HepG2 (cell line): ENCODE results near the gene CSNK1G1. TPM values are rescaled to one million over a fixed set of nuclear protein-coding genes. Genes with fewer than 3 reads are reported as not detected.

Source experiments
- ADNP ChIP-seq: sonication (generic); formaldehyde crosslinking; IDR thresholded peaks from 2 replicates; pipeline ENCODE4 v1.4.0; 2020; ENCODE audit warnings: missing genetic modification reagents
- ATAD3A ChIP-seq: sonication (generic); formaldehyde crosslinking; IDR thresholded peaks from 2 replicates; pipeline ENCODE4 v1.4.0; 2020; ENCODE audit warnings: missing genetic modification reagents
- CREB1 ChIP-seq, 2 experiments: fragments of 450-650 bp in 1 of 2; IDR thresholded peaks; 2 replicates each; pipeline ENCODE4 v1.6.1; 2016 to 2017; ENCODE audit warnings: control low read depth in 1 of 2, mild to moderate bottlenecking in 1 of 2, missing compliant biosample characterization in 1 of 2, missing genetic modification characterization in 1 of 2
- EP300 ChIP-seq, 3 experiments: sonication (generic) in 1 of 3; formaldehyde crosslinking in 1 of 3; IDR thresholded peaks; 2 replicates each; pipeline versions ENCODE4 v1.5.1 to v1.6.1; 2011 to 2020; ENCODE audit warnings: low read depth in 2 of 3, low read length in 2 of 3, borderline replicate concordance in 1 of 3, improper control_type of control experiment in 1 of 3, mild to moderate bottlenecking in 1 of 3, missing genetic modification reagents in 1 of 3, moderate library complexity in 1 of 3
- IKZF4 ChIP-seq: sonication (generic); formaldehyde crosslinking; IDR thresholded peaks from 2 replicates; pipeline ENCODE4 v1.5.1; 2020; ENCODE audit warnings: borderline replicate concordance, mild to moderate bottlenecking, low read depth, missing genetic modification reagents; ENCODE audit errors: not compliant biosample characterization
- IKZF5 ChIP-seq: IDR thresholded peaks from 2 replicates; pipeline ENCODE4 v1.6.1; 2018; ENCODE audit warnings: missing genetic modification reagents, mild to moderate bottlenecking, missing compliant biosample characterization
- MAFF ChIP-seq: IDR thresholded peaks from 2 replicates; pipeline ENCODE4 v1.6.1; 2011; ENCODE audit warnings: low read depth, low read length, improper control_type of control experiment
- MAX ChIP-seq: IDR thresholded peaks from 2 replicates; pipeline ENCODE4 v1.6.1; 2012; ENCODE audit warnings: inconsistent platforms
- MTA1 ChIP-seq: sonication (generic); formaldehyde crosslinking; IDR thresholded peaks from 2 replicates; pipeline ENCODE4 v1.4.0; 2020; ENCODE audit warnings: missing genetic modification reagents, mild to moderate bottlenecking, borderline replicate concordance
- NR1H2 ChIP-seq: sonication (generic); formaldehyde crosslinking; IDR thresholded peaks from 2 replicates; pipeline ENCODE4 v1.8.1; 2022; ENCODE audit warnings: low read depth, missing genetic modification reagents, borderline replicate concordance
- PCBP2 ChIP-seq: fragments of 200-400 bp; formaldehyde crosslinking; optimal IDR thresholded peaks from 2 replicates; pipeline ENCODE3; 2018; ENCODE audit warnings: low read length, low read depth; ENCODE audit not compliant: poor library complexity, severe bottlenecking
- RFX3 ChIP-seq: IDR thresholded peaks from 2 replicates; pipeline ENCODE4 v1.6.1; 2016; ENCODE audit warnings: missing biosample characterization, missing genetic modification reagents
- RORA ChIP-seq: sonication (generic); formaldehyde crosslinking; IDR thresholded peaks from 2 replicates; pipeline ENCODE4 v1.5.0; 2020; ENCODE audit warnings: mild to moderate bottlenecking, missing genetic modification reagents, moderate library complexity
- ZBTB20 ChIP-seq: sonication (generic); formaldehyde crosslinking; IDR thresholded peaks from 2 replicates; pipeline ENCODE4 v1.8.1; 2023; ENCODE audit warnings: missing genetic modification reagents, low read depth, mild to moderate bottlenecking, borderline replicate concordance
- ZNF17 ChIP-seq: sonication (generic); formaldehyde crosslinking; IDR thresholded peaks from 2 replicates; pipeline ENCODE4 v1.5.0; 2020; ENCODE audit warnings: mild to moderate bottlenecking, missing genetic modification reagents
- ZNF264 ChIP-seq: sonication (generic); formaldehyde crosslinking; IDR thresholded peaks from 2 replicates; pipeline ENCODE4 v1.4.0; 2020; ENCODE audit warnings: missing genetic modification reagents
- ZNF333 ChIP-seq: sonication (generic); formaldehyde crosslinking; IDR thresholded peaks from 2 replicates; pipeline ENCODE4 v1.4.0; 2020; ENCODE audit warnings: mild to moderate bottlenecking, missing genetic modification reagents, borderline replicate concordance
- ZNF512B ChIP-seq: sonication (generic); formaldehyde crosslinking; IDR thresholded peaks from 2 replicates; pipeline ENCODE4 v1.5.1; 2020; ENCODE audit warnings: missing genetic modification reagents, mild to moderate bottlenecking, borderline replicate concordance
- ZNF607 ChIP-seq: sonication (generic); formaldehyde crosslinking; IDR thresholded peaks from 2 replicates; pipeline ENCODE4 v1.5.1; 2020; ENCODE audit warnings: missing genetic modification reagents, mild to moderate bottlenecking, borderline replicate concordance
- ZNF781 ChIP-seq: sonication (generic); formaldehyde crosslinking; IDR thresholded peaks from 2 replicates; pipeline ENCODE4 v1.5.1; 2020; ENCODE audit warnings: borderline replicate concordance, mild to moderate bottlenecking, missing genetic modification reagents; ENCODE audit errors: not compliant biosample characterization
- ZSCAN30 ChIP-seq: sonication (generic); formaldehyde crosslinking; IDR thresholded peaks from 2 replicates; pipeline ENCODE4 v1.5.0; 2020; ENCODE audit warnings: mild to moderate bottlenecking, missing genetic modification reagents
- polyA plus RNA-seq, 8 experiments: library from polyadenylated mRNA; depleted of rRNA in 3 of 8; stranded (reverse) in 7 of 8; unstranded in 1 of 8; fragments of >200 nt; fragmentation: Illumina TruSeq in 4 of 8; extraction: Trizol in 4 of 8; gene quantifications; 2 replicates each; pipeline versions ENCODE4 v1.2.1 to v1.2.3, GENCODE V29; 2011 to 2016; ENCODE audit warnings: low read depth in 4 of 8, missing spikeins in 1 of 8, mixed read lengths in 1 of 8; ENCODE audit not compliant: insufficient read depth in 1 of 8
- total RNA-seq, 5 experiments: library from RNA; depleted of rRNA; stranded (reverse); fragments of >200 nt; fragmentation: Illumina TruSeq; extraction: Trizol; gene quantifications; 2 replicates each; pipeline ENCODE4 v1.2.3, GENCODE V29; 2016; ENCODE audit warnings: low read depth in 1 of 5
- TF ChIP-seq, protein P1 (sequence below): IDR thresholded peaks from 2 replicates; pipeline ENCODE4 v1.6.1; 2016
- TF ChIP-seq, protein P2 (sequence below): sonication (generic); formaldehyde crosslinking; IDR thresholded peaks from 2 replicates; pipeline ENCODE4 v1.4.0; 2020; ENCODE audit warnings: missing genetic modification reagents; ENCODE audit errors: not compliant biosample characterization

CSNK1G1 gene
- total and polyA plus RNA-seq, 2 of the 13 experiments (the other 11 are each of a cell fraction or from before 2014, with no cell fraction given): 8.5 to 12.6 TPM

- TF ChIP-seq IKZF4 (CRISPR knock-in tag) (no peak), MTA1 (peak; percentile 64; the same call in 1 of the 2 replicates), ADNP (CRISPR knock-in tag) (no peak), MAFF (peak; percentile 60), ATAD3A (CRISPR knock-in tag) (no peak), MAX (peak; percentile 83), ZNF512B (CRISPR knock-in tag) (no peak), ZNF333 (CRISPR knock-in tag) (no peak), ZNF781 (CRISPR knock-in tag) (no peak), ZNF607 (CRISPR knock-in tag) (no peak; the same call in 1 of the 2 replicates), RORA (CRISPR knock-in tag) (no peak), ZNF264 (CRISPR knock-in tag) (peak; percentile 57), PCBP2 (no peak), ZSCAN30 (no peak), NR1H2 (no peak), EP300 (IDR thresholded peaks at IDR 0.05; ENCODE audit: low read depth in 2 of 2, low read length in 2 of 2) (peak in 1 of 2 experiments; percentile 76; a peak in 2 of 4 replicates), EP300 (CRISPR knock-in tag; IDR thresholded peaks at IDR 0.05; ENCODE audit: borderline replicate concordance) (peak; percentile 60; the same call in 1 of the 2 replicates), CREB1 (IDR thresholded peaks at IDR 0.05) (no peak), CREB1 (CRISPR knock-in tag; IDR thresholded peaks at IDR 0.05) (peak; percentile 70), IKZF5 (peak; percentile 84), ZNF17 (CRISPR knock-in tag) (no peak), ZBTB20 (peak; percentile 55; the same call in 1 of the 2 replicates), RFX3 (CRISPR knock-in tag) (no peak)
- TF ChIP-seq, protein P1, sequence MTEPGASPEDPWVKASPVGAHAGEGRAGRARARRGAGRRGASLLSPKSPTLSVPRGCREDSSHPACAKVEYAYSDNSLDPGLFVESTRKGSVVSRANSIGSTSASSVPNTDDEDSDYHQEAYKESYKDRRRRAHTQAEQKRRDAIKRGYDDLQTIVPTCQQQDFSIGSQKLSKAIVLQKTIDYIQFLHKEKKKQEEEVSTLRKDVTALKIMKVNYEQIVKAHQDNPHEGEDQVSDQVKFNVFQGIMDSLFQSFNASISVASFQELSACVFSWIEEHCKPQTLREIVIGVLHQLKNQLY (CRISPR knock-in tag): peak; percentile 73
- TF ChIP-seq, protein P2, sequence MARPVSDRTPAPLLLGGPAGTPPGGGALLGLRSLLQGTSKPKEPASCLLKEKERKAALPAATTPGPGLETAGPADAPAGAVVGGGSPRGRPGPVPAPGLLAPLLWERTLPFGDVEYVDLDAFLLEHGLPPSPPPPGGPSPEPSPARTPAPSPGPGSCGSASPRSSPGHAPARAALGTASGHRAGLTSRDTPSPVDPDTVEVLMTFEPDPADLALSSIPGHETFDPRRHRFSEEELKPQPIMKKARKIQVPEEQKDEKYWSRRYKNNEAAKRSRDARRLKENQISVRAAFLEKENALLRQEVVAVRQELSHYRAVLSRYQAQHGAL (CRISPR knock-in tag): no peak
These were observed 139.1 kb downstream of the CSNK1G1 start (continued) for GRCh38 chr15:64216730-64217428.
